Body of pancreas (tissue), 4 donors: Measurements from ENCODE around the gene SLC16A6.

Experiments
- CTCF ChIP-seq, 7 experiments: fragments of 450-650 bp in 4 of 7; fragments of 200-600 bp in 3 of 7; sonication (generic) in 3 of 7; IDR thresholded peaks; one replicate each; pipeline ENCODE4 v1.5.1; 2016 to 2019; ENCODE audit warnings: antibody characterized with exemption in 7 of 7
- POLR2A ChIP-seq, 3 donors: fragments of 450-650 bp; IDR thresholded peaks; one replicate each; pipeline ENCODE4 v1.6.1; 2016; ENCODE audit warnings: antibody characterized with exemption in 3 of 3, mild to moderate bottlenecking in 2 of 3

GRCh38 chr17:68222606-68223005, 68.3 kb downstream of the SLC16A6 start:
- TF ChIP-seq CTCF (IDR thresholded peaks at IDR 0.05) = no peak
- TF ChIP-seq POLR2A (IDR thresholded peaks at IDR 0.05) = no peak
